Loucy (cell line): Measurements from ENCODE around the gene FSTL5.

Experiments used
- EZH2phosphoT487 ChIP-seq: fragments of 200-600 bp; IDR thresholded peaks from 2 replicates; pipeline ENCODE4 v1.6.1; 2018; ENCODE audit warnings: antibody characterized with exemption, mild to moderate bottlenecking, moderate library complexity, borderline replicate concordance
- TF ChIP-seq, protein P1 (sequence below): fragments of 200-600 bp; sonication (generic); conservative IDR thresholded peaks from 2 replicates; pipeline ENCODE4 v1.5.1; 2014; ENCODE audit warnings: mild to moderate bottlenecking, antibody characterized with exemption, low read length

DNA sequence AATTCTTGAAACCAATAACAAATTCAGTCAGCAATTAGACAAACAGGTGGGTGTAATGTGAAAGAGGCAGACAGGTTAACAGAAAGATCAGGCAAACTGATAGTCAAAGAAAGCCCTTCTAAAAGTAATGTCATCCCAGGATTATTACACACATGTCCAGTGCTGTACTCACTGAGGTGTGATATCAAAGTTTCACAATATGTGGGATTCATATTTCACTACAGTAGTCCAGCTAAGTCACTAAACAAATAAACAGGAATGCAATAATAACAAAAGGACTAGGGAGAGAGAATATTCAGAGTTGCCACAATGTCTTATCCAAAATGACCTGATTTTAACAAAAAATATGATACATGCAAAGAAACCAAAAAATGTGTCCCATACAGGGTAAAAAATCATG is 787.5 kb downstream of the FSTL5 start:
- no peak for TF ChIP-seq EZH2phosphoT487
- TF ChIP-seq, protein P1, sequence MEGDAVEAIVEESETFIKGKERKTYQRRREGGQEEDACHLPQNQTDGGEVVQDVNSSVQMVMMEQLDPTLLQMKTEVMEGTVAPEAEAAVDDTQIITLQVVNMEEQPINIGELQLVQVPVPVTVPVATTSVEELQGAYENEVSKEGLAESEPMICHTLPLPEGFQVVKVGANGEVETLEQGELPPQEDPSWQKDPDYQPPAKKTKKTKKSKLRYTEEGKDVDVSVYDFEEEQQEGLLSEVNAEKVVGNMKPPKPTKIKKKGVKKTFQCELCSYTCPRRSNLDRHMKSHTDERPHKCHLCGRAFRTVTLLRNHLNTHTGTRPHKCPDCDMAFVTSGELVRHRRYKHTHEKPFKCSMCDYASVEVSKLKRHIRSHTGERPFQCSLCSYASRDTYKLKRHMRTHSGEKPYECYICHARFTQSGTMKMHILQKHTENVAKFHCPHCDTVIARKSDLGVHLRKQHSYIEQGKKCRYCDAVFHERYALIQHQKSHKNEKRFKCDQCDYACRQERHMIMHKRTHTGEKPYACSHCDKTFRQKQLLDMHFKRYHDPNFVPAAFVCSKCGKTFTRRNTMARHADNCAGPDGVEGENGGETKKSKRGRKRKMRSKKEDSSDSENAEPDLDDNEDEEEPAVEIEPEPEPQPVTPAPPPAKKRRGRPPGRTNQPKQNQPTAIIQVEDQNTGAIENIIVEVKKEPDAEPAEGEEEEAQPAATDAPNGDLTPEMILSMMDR = no peak
